Activated CD4-positive, CD25-positive, alpha-beta regulatory T cell treated with anti-CD3 and anti-CD28 coated beads, Interleukin-2, amount 50 U/mL, for 72 hours (primary cell): Measurements from ENCODE around the gene WNT11.

ENCODE experiments used
- DNase-seq: peaks from one replicate; pipeline ENCODE4 v3.0.0; 2021

The WNT11 gene

GRCh38 chr11:76152086-76152681 lies 54.1 kb downstream of the WNT11 start:
- DNase-seq: peak; percentile 84

DNA sequence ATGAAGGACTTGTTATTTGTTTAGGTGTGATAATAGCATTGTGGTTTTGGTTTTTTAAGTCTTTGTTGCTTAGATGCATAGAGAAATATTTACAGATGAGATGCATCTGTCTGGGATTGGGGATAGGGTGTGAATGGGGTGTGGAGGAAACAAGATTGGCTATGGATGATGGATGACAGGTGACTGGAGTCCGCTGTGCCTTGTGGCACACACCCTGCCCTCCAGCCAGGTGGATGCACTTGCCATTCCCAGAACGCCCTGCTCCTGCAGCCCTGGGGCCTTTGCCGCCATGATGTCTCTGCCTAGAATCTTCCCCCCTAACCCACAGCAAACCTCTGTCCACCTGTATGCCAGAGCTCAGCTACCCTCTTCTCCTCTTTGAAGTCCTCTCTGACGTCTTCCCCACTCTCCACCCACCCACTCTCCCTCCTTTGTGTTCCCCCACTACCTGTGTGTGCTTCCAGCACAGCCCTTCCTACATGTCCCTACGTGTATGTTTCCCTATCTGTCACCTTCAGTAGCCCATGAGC lies 54.7 kb downstream of the WNT11 start:
- no peak for DNase-seq

DNA sequence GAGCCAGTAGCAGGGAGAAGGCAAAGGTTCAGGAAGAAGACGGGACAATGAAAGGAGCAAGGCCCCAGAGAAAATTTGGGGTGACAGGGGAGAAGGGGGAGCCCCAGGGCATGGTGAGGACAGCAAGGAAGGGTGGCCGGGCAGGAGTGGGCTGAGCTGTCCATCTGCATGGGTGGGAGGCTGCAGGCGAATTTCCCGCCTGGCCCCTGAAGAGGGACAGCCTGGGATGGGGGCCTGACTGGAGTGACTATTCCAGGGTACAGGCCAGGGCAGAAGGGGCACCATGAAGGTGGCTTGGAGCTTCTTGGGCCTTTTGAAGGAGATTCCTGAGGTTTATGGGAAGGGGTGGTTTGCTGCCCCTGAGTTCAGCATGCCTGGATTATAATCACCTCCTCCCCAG lies 56.2 kb downstream of the WNT11 start:
- DNase-seq: no peak

GRCh38 chr11:76149713-76150112 lies 56.6 kb downstream of the WNT11 start:
- DNase-seq: no peak

DNA sequence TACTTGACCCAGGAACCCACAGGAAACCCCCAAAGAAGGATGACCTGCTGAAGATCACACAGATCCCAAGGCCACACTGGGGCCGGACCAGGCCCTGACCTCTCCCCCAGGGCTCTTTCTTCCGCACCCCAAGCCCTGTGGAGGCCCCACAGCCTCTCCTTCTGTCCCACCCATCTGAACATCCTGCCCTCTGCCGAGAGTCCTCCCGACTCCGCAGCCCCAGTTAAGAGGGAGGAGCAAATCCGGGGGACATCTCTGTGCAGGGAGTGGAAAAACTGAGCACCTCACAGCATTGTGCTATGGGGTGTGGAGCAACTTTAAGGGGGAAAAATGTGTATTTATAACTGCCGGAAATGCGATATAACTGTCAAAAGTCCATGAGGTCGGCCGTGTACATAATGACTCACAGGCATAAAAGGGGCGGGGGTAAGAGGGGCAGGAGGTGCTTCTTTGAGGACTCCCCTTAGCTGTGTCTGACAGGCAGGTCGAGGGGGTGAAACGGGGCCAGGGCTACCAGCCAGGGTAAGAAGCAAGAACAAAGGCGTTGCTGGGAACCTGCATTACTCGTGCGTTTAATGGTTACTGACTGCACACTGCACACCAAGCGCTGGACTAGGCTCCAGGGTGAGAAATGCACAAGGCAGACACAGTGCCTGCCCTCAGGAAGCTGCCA lies 57.2 kb downstream of the WNT11 start:
- no peak for DNase-seq

GRCh38 chr11:76148231-76148630 lies 58.1 kb downstream of the WNT11 start:
- no peak for DNase-seq

GRCh38 chr11:76147106-76147740 lies 59.1 kb downstream of the WNT11 start:
- DNase-seq: no peak

DNA sequence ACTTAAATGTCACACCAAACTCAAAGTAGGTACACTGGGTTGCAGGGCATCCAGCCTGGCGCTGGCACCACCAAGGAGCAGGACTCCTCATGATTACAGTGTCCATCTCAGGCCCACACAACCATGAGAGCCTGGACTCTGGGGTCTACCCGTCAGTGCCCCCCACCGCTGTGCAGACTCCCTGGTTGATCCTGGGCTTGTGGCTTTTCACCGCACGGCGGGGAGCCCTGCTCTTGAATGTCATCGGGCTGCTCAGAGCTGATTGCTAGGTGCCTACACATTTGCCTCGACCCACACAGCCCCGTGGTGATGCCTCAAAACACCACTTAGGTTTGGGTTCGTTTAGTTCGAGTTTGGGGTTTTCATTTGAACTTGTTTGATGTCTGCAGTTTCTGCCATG lies 63.0 kb downstream of the WNT11 start:
- no peak for DNase-seq

DNA sequence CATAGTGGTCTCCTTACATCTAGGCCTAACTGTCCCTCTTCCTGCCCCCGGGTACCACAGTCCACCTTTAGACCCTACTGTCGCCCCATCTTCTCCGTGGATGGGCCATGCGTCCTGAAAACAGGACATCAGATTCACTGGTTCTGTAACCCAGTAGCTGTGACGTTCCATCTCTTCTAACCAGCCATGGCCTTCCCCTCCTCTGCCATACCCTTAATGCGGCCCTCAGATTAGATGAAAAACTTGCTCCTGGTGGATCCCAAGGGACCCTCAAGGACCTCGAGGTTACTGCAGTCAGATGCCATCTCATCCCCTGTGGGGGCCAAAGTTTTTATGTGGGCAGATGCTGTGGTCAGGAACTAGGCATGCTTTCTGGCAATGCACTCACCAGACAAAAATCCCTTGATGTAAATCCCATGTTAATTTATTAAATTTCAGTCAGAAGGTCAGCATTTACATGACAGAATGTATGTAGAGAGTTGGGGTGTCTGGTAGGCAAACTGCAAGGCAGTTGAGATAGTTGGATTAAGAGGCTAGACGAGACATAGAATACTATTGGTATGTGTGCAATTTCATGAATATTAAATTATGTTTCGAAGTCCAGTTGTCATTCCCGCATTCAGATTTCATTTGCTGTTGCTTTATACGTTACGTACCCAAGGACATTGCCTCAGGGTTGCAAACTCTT lies 64.3 kb downstream of the WNT11 start:
- no peak for DNase-seq

DNA sequence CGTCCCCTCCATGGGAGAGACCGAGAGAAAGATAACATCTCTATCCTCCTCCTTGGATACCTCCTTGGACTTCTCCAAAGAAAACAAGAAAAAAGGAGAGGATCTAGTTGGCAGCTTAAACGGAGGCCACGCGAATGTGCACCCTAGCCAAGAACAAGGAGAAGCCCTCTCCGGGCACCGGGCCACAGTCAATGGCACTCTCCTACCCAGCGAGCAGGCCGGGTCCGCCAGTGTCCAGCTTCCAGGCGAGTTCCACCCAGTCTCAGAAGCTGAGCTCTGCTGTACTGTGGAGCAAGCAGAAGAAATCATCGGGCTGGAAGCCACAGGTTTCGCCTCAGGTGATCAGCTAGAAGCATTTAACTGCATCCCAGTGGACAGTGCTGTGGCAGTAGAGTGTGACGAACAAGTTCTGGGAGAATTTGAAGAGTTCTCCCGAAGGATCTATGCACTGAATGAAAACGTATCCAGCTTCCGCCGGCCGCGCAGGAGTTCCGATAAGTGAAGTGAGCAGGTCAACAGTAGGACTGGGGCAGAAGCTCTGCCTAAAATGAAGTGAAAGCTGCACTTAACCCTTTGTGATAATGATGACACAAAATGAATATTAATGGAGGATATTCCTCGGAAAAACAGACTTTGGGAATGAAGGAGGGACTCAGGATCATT lies 65.3 kb downstream of the WNT11 start:
- DNase-seq: no peak

DNA sequence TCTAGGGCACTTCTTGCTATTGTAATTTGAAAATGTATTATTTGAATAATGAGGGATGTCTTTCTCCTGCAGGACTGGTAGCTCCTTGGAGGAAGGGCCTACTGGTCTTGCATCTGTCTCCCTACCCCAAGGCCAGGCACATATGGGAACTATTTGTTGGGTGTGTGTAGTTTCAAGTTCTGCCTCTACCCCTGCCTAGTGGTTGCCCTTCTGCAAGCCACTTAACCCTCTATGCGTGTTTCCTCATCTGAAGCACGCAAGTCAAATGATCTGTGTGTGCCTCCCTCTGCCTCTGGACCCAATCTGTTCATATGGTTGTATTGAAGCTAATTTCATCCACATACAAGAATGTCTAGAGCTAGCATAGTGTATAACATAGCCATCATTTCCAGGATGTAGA lies 67.0 kb downstream of the WNT11 start:
- DNase-seq: no peak
